Loucy (cell line): ENCODE data around the gene NRG2.

Experiments
- EZH2phosphoT487 ChIP-seq: fragments of 200-600 bp; IDR thresholded peaks from 2 replicates; pipeline ENCODE4 v1.6.1; 2018; ENCODE audit warnings: antibody characterized with exemption, mild to moderate bottlenecking, moderate library complexity, borderline replicate concordance
- TF ChIP-seq, protein P1 (sequence below): fragments of 200-600 bp; sonication (generic); conservative IDR thresholded peaks from 2 replicates; pipeline ENCODE4 v1.5.1; 2014; ENCODE audit warnings: mild to moderate bottlenecking, antibody characterized with exemption, low read length

DNA sequence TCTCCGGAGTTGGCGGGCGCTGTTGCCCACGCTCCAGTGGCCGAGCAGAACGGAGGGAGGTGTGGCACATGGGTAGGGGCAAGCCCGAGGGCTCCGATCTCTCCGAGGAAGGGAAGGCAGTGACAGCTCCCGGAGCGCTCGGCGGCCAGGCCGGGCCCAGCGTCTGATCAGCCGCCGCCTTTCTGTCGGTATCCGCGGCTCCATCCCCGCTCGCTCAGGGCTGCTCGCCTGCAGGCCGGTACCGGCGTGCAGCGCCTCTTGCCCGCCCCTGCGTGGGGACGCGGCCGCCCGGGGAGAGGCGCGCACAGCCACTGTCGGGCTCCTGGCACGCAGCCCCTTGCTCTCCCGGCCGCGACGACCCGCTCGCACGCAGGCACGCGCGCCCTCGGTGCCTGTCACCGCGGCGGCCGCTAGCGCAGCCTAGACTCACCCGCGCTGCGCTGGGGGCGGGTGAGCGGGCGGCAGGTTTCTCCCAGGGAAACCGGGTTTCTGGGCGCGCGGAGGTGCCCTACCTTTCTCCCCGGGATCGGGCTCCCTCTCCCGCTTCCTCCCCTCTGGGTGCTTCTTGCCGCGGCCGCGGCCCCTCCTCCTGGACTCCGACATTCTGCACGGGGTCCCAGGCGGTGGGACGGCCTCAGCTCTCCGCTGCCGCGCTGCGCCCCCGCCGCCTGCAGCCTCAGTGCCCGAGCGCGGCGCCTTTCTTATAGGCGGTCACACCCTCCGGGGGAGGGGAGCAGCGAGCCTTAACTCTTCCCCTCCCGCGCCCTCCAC lies 139.1 kb downstream of the NRG2 start:
- TF ChIP-seq, protein P1, sequence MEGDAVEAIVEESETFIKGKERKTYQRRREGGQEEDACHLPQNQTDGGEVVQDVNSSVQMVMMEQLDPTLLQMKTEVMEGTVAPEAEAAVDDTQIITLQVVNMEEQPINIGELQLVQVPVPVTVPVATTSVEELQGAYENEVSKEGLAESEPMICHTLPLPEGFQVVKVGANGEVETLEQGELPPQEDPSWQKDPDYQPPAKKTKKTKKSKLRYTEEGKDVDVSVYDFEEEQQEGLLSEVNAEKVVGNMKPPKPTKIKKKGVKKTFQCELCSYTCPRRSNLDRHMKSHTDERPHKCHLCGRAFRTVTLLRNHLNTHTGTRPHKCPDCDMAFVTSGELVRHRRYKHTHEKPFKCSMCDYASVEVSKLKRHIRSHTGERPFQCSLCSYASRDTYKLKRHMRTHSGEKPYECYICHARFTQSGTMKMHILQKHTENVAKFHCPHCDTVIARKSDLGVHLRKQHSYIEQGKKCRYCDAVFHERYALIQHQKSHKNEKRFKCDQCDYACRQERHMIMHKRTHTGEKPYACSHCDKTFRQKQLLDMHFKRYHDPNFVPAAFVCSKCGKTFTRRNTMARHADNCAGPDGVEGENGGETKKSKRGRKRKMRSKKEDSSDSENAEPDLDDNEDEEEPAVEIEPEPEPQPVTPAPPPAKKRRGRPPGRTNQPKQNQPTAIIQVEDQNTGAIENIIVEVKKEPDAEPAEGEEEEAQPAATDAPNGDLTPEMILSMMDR = no peak
- no peak for TF ChIP-seq EZH2phosphoT487
